ENCODE results near the gene PDLIM1.

DNA sequence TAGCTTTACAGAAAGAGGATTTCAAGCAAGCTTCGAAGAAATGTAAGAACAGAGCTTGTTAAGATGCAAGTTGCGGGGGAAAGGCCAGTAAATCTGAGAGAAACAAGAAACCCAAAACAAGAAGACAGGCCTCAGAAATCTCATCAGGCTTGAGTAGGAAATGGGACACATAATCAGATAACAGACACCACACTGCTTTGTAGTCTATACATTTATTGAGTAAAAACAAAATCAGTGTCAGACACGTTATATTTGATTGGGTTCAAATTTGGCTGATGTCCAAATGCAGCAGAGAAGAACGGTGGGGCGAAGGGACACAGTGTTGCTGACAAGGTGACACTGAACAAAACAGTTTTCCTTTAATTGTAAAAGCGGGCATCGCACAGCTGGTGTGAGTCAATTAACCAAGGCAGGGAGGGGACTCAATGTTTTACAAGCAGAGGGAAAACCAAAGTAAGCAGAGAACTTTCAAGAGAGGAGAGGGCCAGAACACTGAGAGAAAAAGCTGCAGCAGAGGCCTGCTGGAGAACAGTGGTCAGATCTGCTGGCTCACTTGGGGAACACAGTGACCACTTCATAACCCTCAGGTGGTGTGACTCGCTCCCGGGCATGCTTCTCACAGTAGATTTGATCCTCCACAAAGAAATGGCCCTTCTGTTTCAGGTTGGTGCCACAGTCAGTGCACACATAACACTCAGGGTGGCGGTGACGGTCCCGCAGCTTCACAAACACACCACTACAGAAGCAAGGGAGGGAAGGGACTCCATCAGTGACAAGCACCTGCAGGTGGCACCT lies 53.2 kb downstream of the PDLIM1 start:
- TF ChIP-seq CTCF (IDR thresholded peaks at IDR 0.05) = no peak
- no peak for TF ChIP-seq POLR2A (IDR thresholded peaks at IDR 0.05)

Data from tibial nerve (tissue), 3 donors.